Neural cell (in vitro differentiated cells): ENCODE measurements around the gene ARMC2.

Experiments used
- CTCF ChIP-seq: fragments of 450-650 bp; IDR thresholded peaks from 2 replicates; pipeline ENCODE4 v1.5.1; 2014; ENCODE audit warnings: antibody characterized with exemption, mild to moderate bottlenecking, moderate library complexity; ENCODE audit not compliant: poor library complexity, severe bottlenecking
- EZH2 ChIP-seq: fragments of 200-600, 300-800 bp; shearing (Covaris generic), sonication (generic); IDR thresholded peaks from 2 replicates; pipeline ENCODE4 v1.6.1; 2014; ENCODE audit warnings: antibody characterized with exemption, low read length, borderline replicate concordance, mild to moderate bottlenecking; ENCODE audit not compliant: insufficient read depth, poor library complexity, severe bottlenecking
- POLR2AphosphoS5 ChIP-seq: IDR thresholded peaks from 2 replicates; pipeline ENCODE4 v1.6.1; 2012
- RAD21 ChIP-seq: fragments of 450-650 bp; conservative IDR thresholded peaks from 2 replicates; pipeline ENCODE4 v1.6.1; 2014; ENCODE audit warnings: antibody characterized with exemption, mild to moderate bottlenecking, moderate library complexity

GRCh38 chr6:108966251-108966650, 118.0 kb downstream of the ARMC2 start:
- TF ChIP-seq CTCF (no peak), EZH2 (no peak), RAD21 (no peak), POLR2AphosphoS5 (no peak)
